NCI-H2107 treated with DMSO at 0.1 percent for 48 hours (cell line): ENCODE measurements around the gene CDK14.

Source experiments
- DNase-seq: peaks from one replicate; lab custom pipeline; 2025; ENCODE audit not compliant: unreplicated experiment; lab: John Stamatoyannopoulos, UW

Gene CDK14

GRCh38 chr7:90833443-90833842, 237.3 kb downstream of the CDK14 start:
- no peak for DNase-seq

GRCh38 chr7:90834771-90835170, 238.7 kb downstream of the CDK14 start:
- DNase-seq, result no peak

- DNase-seq, result no peak
Measured at GRCh38 chr7:90835861-90836260, 239.7 kb downstream of the CDK14 start.

GRCh38 chr7:90836937-90837336, 240.8 kb downstream of the CDK14 start:
- DNase-seq, result no peak

- DNase-seq, result no peak
Measured at GRCh38 chr7:90838799-90839198, 242.7 kb downstream of the CDK14 start.

GRCh38 chr7:90839316-90839715, 243.2 kb downstream of the CDK14 start:
- no peak for DNase-seq

GRCh38 chr7:90839727-90840291, 243.7 kb downstream of the CDK14 start:
- no peak for DNase-seq

GRCh38 chr7:90841759-90842429, 245.8 kb downstream of the CDK14 start:
- DNase-seq, result no peak

- DNase-seq, result no peak
Measured at GRCh38 chr7:90842430-90842788, 246.3 kb downstream of the CDK14 start.

GRCh38 chr7:90843472-90843871, 247.4 kb downstream of the CDK14 start:
- DNase-seq, result no peak

- no peak for DNase-seq
Measured at GRCh38 chr7:90844421-90844820, 248.3 kb downstream of the CDK14 start.

GRCh38 chr7:90846192-90846591, 250.1 kb downstream of the CDK14 start:
- no peak for DNase-seq

- no peak for DNase-seq
Measured at GRCh38 chr7:90850066-90850465, 253.9 kb downstream of the CDK14 start.

- no peak for DNase-seq
Measured at GRCh38 chr7:90850471-90850870, 254.3 kb downstream of the CDK14 start.

GRCh38 chr7:90853205-90853604, 257.1 kb downstream of the CDK14 start:
- DNase-seq, result no peak

GRCh38 chr7:90856351-90857070, 260.4 kb downstream of the CDK14 start:
- DNase-seq, result no peak

GRCh38 chr7:90857603-90858002, 261.5 kb downstream of the CDK14 start:
- no peak for DNase-seq

- no peak for DNase-seq
Measured at GRCh38 chr7:90858546-90858945, 262.4 kb downstream of the CDK14 start.

GRCh38 chr7:90859521-90859920, 263.4 kb downstream of the CDK14 start:
- no peak for DNase-seq

- no peak for DNase-seq
Measured at GRCh38 chr7:90864088-90864487, 268.0 kb downstream of the CDK14 start.

- no peak for DNase-seq
Measured at GRCh38 chr7:90869335-90869734, 273.2 kb downstream of the CDK14 start.

- DNase-seq, result no peak
Measured at GRCh38 chr7:90876701-90877100, 280.6 kb downstream of the CDK14 start.
